ENCODE results near the gene NAT16. TPM values are rescaled to one million over a fixed set of nuclear protein-coding genes. Genes with fewer than 3 reads are reported as not detected.

NAT16 gene
- total and polyA plus RNA-seq, 2 of the 4 experiments (the other 2 are of a cell fraction) = 0.05 TPM; not detected in 1

DNA sequence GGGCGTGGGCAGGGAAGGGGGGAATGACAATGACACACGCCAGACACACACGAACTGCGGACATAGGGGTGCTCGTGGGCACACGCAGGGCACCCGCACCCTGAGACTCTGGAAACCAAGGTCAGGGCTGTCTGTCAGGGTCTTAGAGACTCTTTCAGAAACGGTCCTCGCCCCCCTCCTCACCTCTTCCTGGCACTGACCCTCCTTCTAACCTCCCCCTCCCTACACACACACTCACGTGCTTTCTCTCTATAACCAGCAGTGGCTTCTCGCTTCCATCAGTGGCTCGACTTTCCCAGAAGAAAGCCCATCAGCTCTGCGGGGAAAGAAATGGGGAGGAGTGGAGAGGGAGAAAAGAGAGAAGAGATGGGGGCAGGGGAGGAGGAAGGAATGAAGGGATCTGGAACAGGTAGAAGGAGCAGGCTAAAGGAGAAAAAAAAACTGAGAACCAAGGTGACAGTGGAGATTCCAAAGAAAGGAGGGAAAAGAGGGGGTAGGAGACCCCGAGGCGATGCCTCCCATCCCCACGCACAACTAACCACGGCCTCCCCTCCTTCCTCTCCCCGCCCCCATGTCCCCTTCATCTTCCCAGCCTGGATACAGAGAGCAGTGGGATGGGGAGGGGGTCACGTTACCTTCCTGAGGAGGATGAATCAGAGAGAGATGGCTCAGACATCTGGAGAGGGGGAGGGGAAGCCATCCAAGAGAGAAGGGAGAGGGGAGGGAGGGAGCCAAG is 13.0 kb downstream of the NAT16 start:
- CTCF ChIA-PET = no interaction called here
- Histone ChIP-seq H3K79me1 (ENCODE audit: low read depth in 1 of 2, low read length in 2 of 2) (peaks cover 0 to 3% of the 10 kb centered on the region in 2 experiments; a peak in 1 of 4 replicates), H4K5ac (ENCODE audit: low read depth, low read length) (no peak overlapping the region), H2AK9ac (replicated peaks; ENCODE audit: low read depth, low read length, poor library complexity) (no peak overlapping the region), H2AFZ (replicated peaks; ENCODE audit: low read length, poor library complexity) (peak overlapping the region; percentile 69), H2BK120ac (ENCODE audit: low read depth, low read length) (no peak overlapping the region), H3K4me3 (ENCODE audit: insufficient read depth, low read depth, low read length) (no peak overlapping the region), H4K8ac (ENCODE audit: low read depth in 2 of 2, low read length in 2 of 2) (no peak overlapping the region), H3K27me3 (ENCODE audit: control insufficient read depth, insufficient read depth, low read length) (peaks cover 47% of the 10 kb centered on the region), H2AK5ac (ENCODE audit: low read depth, low read length) (no peak overlapping the region; the same call in 1 of the 2 replicates), H3K4me2 (ENCODE audit: low read depth, low read length) (peak overlapping the region; percentile 18), H3K4ac (ENCODE audit: low read depth, low read length) (no peak overlapping the region), H3K56ac (ENCODE audit: extremely low read depth, insufficient read depth, low read length) (no peak overlapping the region), H2BK20ac (ENCODE audit: low read depth, low read length) (no peak overlapping the region), H3K9me3 (ENCODE audit: control insufficient read depth, insufficient read depth, low read length) (no peaks in the 10 kb centered on the region), H3K18ac (ENCODE audit: low read depth, low read length) (no peak overlapping the region), H4K91ac (ENCODE audit: insufficient read depth, low read depth, low read length) (no peak overlapping the region), H2BK5ac (ENCODE audit: low read depth, low read length, poor library complexity, severe bottlenecking) (no peak overlapping the region), H3K27ac (ENCODE audit: insufficient read depth, low read length) (no peak overlapping the region), H3K9ac (ENCODE audit: low read depth, low read length) (no peak overlapping the region), H3K9me1 (ENCODE audit: insufficient read depth, low read length) (peaks cover 14% of the 10 kb centered on the region), H4K20me1 (ENCODE audit: insufficient read depth, low read length) (peaks cover 14% of the 10 kb centered on the region; the same call in 1 of the 2 replicates), H3K14ac (replicated peaks; ENCODE audit: low read depth, low read length) (no peak overlapping the region), H3K4me1 (ENCODE audit: control insufficient read depth, insufficient read depth, low read length) (peaks cover 20% of the 10 kb centered on the region), H3K36me3 (ENCODE audit: control insufficient read depth, insufficient read depth, low read length) (no peaks in the 10 kb centered on the region), H2BK15ac (ENCODE audit: low read depth, low read length) (peak overlapping the region; percentile 35; the same call in 1 of the 3 replicates), H3K23ac (ENCODE audit: low read depth, low read length) (no peak overlapping the region; the same call in 1 of the 2 replicates)
- dilution Hi-C loops (cut with HindIII; ENCODE audit: low sequenced_read_pairs, unreplicated experiment) (no loop called here), intact Hi-C loops (cut with micrococcal nuclease) (no loop called here), in situ Hi-C loops (cut with MboI; ENCODE audit: low sequenced_read_pairs) (no loop called here)
- DNase-seq (peak; percentile 65), ATAC-seq (ENCODE audit: low read depth) (no peak)
- no TSS peak for BruUV-seq (replicated peaks)
- peak; percentile 49; the same call in 1 of the 2 replicates for TF ChIP-seq BHLHE40 (IDR thresholded peaks at IDR 0.05; ENCODE audit: low read depth, low read length)
- TF ChIP-seq, protein P1, sequence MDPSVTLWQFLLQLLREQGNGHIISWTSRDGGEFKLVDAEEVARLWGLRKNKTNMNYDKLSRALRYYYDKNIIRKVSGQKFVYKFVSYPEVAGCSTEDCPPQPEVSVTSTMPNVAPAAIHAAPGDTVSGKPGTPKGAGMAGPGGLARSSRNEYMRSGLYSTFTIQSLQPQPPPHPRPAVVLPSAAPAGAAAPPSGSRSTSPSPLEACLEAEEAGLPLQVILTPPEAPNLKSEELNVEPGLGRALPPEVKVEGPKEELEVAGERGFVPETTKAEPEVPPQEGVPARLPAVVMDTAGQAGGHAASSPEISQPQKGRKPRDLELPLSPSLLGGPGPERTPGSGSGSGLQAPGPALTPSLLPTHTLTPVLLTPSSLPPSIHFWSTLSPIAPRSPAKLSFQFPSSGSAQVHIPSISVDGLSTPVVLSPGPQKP (IDR thresholded peaks at IDR 0.05; ENCODE audit: borderline replicate concordance, low read depth, low read length) = no peak
- WGBS, 2 experiments (ENCODE audit: extremely low coverage in 2 of 2, insufficient read length in 1 of 2) = no CpG with 5 or more reads among the region's 19 CpGs
- POLR2A ChIA-PET (ENCODE audit: unreplicated experiment) = no interaction called here
